A204.1 (cell line): Measurements from ENCODE around the gene SPTB.

Experiments used
- FAIRE-seq: peaks from 2 replicates; lab custom pipeline; 2012; peaks lifted over from hg19 to GRCh38; lab: Jason Lieb, UNC

Gene SPTB

GRCh38 chr14:64747327-64747726 lies 132.4 kb downstream of the SPTB start:
- FAIRE-seq = no peak

GRCh38 chr14:64746298-64747250 lies 133.1 kb downstream of the SPTB start:
- no peak for FAIRE-seq

DNA sequence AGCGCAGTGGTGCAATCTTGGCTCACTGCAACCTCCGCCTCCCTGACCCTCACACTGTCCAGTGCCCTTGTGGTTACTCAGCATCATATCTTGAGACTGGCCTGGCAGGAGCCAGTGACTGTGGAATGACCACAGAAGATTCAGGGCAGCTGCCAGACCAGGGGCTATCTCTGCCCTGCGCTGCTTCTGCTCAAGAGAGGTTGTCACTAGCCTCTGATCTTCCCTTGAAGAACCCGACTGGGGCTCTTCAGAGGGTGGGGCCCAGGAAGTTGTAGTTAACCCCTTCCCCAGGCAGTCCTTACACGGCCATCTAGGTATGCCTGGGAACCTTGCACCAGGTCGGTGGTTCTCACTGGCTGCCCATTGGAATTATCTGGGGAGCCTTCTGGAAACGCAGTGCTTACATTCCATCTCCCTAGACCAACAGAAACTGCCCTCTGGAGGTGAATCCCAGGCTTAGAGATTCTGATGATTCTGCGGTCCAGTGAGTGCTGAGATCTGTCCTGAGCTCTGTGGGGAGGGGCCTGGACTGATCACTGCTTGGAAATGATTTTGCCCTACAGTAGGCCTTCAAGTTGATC lies 134.1 kb downstream of the SPTB start:
- FAIRE-seq = no peak

DNA sequence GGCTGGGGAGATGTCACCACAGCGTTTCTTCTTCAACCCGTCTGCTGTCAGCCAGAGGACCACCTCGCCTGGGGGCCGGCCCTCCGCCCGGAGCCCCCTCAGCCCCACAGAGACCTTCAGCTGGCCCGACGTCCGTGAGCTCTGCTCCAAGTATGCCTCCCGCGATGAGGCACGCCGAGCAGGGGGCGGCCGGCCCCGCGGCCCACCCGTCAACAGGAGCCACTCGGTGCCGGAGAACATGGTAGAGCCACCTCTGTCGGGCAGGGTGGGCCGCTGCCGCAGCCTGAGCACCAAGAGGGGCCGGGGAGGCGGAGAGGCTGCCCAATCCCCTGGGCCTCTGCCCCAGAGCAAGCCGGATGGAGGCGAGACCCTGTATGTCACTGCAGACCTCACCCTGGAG lies 136.6 kb downstream of the SPTB start:
- no peak for FAIRE-seq

DNA sequence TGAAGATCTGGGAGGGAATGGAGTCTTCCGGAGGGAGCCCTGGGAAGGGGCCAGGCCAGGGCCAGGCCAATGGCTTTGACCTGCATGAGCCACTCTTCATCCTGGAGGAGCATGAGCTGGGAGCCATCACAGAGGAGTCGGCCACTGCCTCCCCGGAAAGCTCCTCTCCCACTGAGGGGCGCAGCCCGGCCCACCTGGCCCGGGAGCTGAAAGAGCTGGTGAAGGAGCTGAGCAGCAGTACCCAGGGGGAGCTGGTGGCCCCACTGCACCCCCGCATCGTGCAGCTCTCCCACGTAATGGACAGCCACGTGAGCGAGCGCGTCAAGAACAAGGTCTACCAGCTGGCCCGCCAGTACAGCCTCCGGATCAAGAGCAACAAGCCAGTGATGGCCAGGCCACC lies 137.7 kb downstream of the SPTB start:
- FAIRE-seq = no peak

- no peak for FAIRE-seq
Observed at GRCh38 chr14:64741200-64741599, 138.5 kb downstream of the SPTB start.

- FAIRE-seq = no peak
Observed at GRCh38 chr14:64738281-64738804, 141.4 kb downstream of the SPTB start.

GRCh38 chr14:64737391-64738280 lies 142.1 kb downstream of the SPTB start:
- FAIRE-seq = no peak

- no peak for FAIRE-seq
Observed at GRCh38 chr14:64736271-64737169, 143.2 kb downstream of the SPTB start.

DNA sequence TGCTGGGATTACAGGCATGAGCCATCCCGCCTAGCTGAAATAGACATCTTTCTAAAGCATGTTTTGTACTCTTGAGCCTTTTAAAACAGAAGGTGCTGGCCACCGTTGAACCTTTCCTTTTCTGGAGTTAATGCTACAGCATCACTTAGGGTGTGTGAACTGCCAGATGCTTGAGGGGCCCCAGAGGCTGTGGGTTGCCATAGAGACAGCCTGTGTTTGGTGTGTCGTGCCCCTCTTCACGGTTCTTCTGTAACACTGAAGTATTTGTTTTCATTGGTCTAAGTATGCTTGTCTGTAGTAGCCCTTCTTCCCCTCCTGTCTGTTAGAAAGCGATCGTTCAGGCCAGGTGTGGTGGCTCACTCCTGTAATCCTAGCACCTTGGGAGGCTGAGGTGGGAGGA lies 144.7 kb downstream of the SPTB start:
- no peak for FAIRE-seq

DNA sequence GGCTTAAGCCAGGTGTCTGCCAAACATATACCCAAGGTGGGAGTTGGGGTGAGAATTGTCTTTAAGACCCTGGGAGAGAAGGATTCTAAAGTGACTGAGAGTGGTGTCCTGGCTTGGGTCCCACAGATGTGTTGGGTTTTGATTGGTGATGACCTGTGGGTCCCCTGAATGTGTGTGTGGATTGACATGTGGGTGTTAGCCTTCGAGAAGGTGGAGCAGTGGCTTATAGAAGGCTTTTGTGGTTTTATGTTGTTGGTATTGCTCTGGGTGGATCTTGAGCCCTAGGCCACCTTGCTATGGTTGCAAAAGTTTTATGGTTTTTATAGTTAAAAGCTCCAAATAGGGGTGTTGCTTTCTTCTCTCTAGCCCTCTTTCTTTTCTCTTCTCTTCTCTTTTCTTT lies 145.8 kb downstream of the SPTB start:
- FAIRE-seq = no peak

DNA sequence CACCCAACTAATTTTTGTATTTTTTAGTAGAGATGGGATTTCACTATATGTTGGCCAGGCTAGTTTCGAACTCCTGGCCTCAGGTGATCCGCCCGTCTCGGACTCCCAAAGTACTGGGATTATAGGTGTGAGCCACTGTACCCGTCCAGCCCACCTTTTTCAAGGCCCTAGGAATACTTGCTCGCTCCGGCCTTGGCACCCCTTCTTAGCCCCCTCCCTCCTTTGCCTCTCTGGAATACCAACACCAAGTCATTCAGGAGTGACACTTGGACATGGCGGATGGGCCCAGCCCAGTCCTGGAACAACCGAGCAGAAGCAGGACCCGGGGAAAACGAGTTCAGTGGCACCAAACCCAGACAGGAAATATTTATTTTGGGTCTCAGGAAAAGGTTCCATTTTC lies 146.4 kb downstream of the SPTB start:
- FAIRE-seq = no peak

GRCh38 chr14:64732536-64733120 lies 147.1 kb downstream of the SPTB start:
- no peak for FAIRE-seq

GRCh38 chr14:64732066-64732465 lies 147.6 kb downstream of the SPTB start:
- FAIRE-seq = no peak

GRCh38 chr14:64731141-64731581 lies 148.5 kb downstream of the SPTB start:
- no peak for FAIRE-seq

DNA sequence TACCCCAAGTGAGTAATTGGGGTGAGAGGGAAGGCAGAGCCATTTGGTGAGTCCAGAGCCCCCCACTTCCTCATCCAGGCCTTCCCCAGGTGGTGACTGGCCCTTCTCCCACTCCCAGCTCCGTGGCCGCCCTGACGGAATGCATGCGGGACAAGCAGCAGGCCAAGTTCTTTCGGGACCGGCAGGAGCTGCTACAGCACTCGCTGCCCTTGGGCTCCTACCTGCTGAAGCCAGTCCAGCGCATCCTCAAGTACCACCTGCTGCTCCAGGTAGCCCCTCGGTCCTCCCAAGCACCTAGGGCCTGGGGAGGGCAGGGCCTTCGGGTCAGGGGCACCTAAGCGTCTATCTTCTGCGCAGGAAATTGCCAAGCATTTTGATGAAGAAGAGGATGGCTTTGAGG lies 149.0 kb downstream of the SPTB start:
- no peak for FAIRE-seq

DNA sequence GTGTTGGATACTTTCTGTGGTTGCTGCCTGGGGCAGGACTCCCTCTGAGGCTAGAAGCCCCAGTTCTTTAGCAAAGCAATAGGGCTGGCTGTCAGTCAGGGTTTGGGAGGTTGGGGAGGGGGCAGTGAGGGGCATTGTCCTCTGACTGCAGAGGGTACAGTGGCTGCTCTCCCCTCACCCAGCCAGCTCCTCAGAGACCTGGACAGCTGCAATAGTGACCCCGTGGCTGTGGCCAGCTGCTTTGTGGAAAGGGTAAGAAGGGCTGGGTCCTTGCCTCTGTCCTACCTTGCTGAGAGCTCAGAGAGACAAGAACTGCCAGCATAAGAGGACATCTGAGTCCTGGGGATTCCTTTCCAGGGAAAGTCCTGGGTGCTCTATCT lies 149.7 kb downstream of the SPTB start:
- FAIRE-seq = no peak

- FAIRE-seq = no peak
Observed at GRCh38 chr14:64729386-64730060, 150.2 kb downstream of the SPTB start.

- no peak for FAIRE-seq
Observed at GRCh38 chr14:64728856-64729255, 150.9 kb downstream of the SPTB start.

GRCh38 chr14:64728106-64728505 lies 151.6 kb downstream of the SPTB start:
- FAIRE-seq = no peak
